GM18873 (cell line): ENCODE measurements around the gene HGS.
"Not testable (repeated sequence)": the region's sequence is repeated elsewhere in the genome, so short reads cannot be mapped to it uniquely, and the experiment has no call there.

Source experiments
- ATAC-seq: cut with Tn5 transposase; IDR thresholded peaks from one replicate; pipeline ENCODE4 v1.9.1; 2021; ENCODE audit warnings: mild to moderate bottlenecking, moderate library complexity, moderate number of reproducible peaks; ENCODE audit not compliant: unreplicated experiment, low FRiP score

Gene HGS

GRCh38 chr17:81738801-81739393 lies 55.1 kb downstream of the HGS start:
- ATAC-seq: no peak

DNA sequence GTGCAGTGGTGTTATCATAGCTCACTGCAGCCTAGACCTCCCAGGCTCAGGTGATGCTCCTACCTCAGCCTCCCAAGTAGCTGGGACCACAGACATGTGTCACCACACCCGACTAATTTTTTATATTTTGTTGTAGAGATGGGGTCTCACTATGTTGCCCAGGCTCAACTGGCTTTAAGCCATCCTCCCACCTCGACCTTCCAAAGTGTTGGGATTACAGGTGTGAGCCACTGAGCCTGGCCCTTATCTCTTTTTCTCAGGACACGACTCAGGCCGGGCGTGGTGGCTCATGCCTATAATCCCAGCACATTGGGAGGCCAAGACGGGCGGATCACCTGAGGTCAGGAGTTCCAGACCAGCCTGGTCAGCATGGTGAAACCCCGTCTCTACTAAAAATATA lies 55.8 kb downstream of the HGS start:
- ATAC-seq: not testable (repeated sequence)

DNA sequence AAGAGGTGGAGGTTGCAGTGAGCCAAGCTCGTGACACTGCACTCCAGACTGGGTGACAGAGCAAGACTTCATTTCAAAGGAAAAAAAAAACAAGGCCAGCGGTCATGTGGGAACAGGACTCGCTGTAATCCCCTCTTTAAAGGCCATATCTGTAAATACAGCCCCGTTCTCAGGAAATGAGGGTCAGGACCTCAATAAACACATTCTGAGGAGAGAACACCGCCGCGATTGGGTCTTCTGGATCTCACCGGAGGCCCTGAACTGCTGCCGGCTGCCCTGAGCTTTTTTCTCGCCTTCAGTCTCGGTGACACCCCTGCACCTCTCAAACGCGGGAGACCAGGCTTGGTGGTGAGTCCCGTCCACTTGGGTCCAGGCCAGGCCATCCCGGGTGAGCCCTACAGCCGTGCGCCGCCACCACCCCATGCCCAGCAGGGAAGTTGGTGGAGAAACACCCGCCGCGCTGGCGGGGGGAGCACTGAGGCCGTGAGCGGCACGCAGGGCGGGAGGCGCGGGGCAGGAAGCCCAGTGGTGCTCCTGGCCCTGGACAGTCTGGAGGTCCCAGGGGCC lies 56.7 kb downstream of the HGS start:
- no peak for ATAC-seq

DNA sequence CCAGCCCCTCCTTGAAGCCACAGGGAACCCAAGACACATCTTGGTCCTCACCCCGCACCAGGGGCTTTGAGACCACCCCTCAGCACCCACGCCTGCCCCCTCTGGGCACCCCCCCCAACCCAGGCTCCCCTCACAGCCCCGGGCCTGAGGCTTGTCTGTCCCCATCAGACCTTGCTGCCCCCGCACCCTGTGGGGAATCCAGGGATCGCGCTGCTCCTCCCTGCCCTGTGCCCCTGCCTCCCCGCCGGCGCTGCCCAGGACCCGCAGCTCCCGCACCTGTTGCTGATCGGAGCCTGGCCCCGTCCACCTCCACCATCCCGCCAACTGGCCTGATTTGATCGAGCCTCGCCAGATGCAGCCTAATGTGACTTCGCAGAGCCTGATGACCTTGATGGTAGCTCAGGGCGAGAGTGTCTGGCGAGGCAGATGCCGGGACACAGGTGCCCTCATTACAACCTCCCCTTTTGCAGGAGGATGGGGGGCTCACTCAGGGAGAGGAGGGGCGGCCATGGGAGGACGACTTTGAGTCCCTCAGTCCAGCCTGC lies 57.3 kb downstream of the HGS start:
- no peak for ATAC-seq

GRCh38 chr17:81741594-81742452 lies 58.0 kb downstream of the HGS start:
- no peak for ATAC-seq
